GF-D8 (cell line): Measurements from ENCODE around the gene ADGB.
A peak's percentile ranks its signal among the peaks of the same experiment; 100 is the strongest.
"Not testable (repeated sequence)": the region's sequence is repeated elsewhere in the genome, so short reads cannot be mapped to it uniquely, and the experiment has no call there.

ENCODE experiments used
- DNase-seq: peaks from one replicate; lab custom pipeline; 2025; lab: John Stamatoyannopoulos, UW

Gene ADGB

DNA sequence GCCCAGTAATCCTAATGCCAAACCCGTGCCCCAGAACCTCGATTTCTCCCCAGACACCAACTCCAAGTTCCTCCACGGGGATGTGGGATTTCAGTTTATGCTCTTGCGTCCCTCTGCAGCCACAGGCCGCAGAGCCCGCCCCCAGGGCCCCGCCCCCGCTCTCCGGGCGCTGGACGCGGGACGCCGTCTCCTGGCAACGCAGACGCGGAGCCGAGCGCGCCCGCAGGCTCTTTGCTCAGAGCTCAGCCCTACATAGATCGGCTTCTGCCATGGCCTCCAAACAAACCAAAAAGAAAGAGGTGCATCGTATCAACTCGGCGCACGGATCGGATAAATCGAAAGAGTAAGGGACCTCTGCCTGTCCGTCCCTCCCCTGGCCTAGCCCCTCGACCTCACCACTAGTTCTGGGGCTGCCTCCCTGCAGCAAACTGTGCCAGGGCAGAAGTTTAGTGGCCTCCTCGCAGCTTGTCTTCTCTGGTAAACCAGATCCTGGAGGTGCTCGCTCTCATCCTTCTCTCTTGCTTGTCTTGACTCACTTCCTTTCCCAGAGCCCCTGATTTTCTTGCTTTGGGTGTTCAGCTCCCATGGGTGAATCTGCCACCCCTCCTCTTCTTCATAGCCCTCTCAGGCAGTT, at the start of gene ADGB:
Gene ADGB (plus strand): TSS at position 201 of the 634 bp plus-strand sequence. CDS start 69 bp downstream, at position 270.
- DNase-seq = no peak

DNA sequence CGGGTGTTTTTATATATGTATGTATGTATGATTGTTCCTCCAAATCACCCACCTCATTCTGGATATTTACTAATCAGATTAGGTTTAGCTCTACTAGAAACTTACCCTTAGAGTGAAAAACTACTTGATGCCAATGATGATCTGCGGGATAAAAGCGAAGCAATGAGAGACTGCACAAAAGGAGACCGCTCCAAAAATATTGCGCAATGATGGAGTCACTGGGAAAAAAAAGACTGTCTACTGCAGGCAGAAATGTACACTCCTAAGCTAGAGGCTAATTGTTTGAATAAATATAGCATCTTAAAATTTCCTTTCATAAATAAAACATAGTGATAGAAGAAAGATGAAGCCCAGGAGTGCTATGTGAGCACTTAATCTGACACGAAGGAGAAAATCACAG, 47.9 kb upstream of the ADGB start:
- no peak for DNase-seq

DNA sequence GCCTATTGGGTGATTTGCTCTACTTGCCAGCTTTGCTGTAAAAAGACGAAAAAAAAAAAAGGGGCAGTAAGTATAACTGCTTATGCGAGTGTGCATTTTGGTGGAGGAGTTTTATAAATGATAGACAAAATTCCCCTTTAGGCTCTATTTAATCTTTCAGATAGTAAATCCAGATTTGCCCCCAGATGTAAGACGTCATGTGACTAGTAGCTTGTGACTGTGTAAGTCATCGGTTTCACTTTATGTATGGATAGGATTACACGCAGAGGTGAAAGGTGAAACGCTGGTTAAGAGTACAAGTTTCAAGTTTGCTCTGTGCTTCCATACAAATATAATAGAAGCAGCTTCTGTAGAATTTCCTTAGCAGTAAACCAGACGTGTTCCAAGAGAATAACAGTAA, 47.2 kb upstream of the ADGB start:
- DNase-seq = no peak

DNA sequence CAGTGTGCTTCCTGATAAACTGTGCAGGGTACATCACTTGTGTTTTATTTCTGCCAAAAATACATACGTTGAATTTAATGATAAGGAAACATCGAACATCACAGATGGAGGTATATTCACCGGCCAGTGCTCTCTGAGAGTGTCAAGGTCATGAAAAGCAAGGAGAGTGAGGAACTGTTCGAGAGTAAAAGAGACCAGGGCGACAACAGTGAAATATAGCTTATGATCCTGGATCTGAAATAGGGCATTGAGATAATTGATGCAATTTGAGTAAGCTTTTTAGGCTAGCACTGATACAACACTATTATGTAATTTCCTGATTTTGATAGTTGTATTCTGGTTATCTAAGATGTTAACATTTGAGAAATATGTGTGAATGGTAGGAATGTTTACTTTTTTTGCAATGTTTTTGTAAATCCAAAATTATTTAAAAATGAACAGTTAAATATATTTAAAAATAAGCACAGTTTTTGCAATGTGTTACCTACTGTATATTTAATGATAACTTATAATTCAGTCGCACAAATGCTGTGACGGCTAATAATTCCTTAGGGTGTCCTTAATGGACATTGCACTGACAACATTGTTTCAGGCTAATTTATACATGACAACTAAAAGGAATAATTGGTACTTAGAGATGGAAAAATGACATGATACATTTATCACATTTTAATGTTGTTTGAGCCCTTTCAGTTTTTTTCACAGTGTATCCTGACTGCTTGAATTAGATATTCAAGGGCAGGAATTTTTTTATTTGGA, 45.2 kb upstream of the ADGB start:
- DNase-seq = no peak

DNA sequence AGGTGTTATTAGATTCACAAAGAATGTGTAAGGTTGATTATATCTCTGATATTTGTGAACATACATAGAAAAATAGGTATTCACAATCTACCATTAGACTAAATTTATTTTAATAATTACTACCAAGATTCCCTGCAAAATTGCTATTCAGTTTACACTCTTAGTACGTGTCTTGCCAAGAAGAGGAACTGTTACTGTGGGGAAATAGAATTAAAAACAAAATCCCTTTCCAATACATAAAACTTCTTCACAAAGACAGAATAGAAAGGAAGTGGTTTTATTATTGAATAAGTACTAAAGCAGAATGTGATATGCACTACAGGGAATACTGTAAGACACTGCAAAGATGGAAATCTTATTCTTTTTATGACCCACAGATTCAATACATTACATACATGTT, 38.2 kb upstream of the ADGB start:
- DNase-seq = no peak

DNA sequence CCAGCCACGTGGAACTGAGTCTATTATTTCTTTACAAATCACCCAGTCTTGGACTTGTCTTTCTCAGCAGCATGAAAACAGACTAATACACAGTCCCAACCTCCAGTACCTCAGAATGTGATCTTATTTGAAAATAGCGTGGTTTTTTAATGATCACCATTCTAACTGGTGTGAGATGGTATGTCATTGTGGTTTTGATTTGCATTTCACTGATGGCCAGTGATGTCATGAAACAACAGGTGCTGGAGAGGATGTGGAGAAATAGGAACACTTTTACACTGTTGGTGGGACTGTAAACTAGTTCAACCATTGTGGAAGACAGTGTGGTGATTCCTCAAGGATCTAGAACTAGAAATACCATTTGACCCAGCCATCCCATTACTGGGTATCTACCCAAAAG, 32.1 kb upstream of the ADGB start:
- not testable (repeated sequence) for DNase-seq

DNA sequence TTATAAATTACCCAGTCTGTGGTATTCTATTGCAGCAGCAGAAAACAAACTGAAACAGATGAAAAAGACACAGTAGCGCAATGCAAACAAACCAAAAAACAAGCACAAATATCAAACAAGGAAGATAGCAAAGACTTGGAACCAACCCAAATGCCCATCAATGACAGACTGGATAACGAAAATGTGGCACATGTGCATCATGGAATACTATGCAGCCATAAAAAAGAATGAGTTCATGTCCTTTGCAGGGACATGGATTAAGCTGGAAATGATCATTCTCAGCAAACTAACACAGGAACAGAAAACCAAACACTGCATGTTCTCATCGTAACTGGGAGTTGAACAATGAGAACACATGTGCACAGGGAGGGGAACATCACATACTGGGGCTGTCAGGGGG, 30.2 kb upstream of the ADGB start:
- DNase-seq = not testable (repeated sequence)

DNA sequence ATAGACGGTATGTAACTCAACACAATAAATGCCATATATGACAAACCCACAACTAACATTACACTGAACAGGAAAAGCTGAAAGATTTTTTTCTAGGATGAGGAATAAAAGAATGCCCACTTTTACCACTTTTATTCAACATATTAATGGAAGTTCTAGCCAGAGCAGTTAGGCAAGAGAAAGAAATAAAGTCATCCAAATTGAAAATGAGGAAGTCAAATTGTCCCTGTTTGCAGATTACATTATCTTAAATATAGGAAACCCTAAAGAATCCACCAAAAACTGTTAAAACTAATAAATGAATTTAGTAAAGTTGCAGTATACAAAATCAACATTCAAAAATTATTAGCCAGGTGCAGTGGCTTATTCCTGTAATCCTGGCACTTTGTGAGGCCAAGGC, 24.6 kb upstream of the ADGB start:
- DNase-seq = no peak

DNA sequence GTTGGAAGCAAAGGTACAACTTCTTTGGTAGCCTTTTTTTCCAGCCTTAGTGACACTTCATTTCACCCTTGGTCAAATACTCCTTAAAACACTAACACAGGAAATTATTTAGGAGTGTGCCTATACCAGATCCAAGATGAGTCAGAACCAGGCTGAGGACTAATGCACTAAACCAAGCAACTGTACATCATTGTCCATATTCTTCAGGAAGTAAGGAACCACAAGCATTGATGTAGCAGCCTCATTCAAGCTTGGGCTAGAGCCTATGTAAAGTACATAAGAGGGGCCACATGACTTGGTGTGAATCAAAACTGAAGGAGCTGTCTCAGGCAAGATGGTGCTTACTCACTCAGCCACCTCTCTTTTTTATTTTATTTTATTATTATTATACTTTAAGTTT, 20.7 kb upstream of the ADGB start:
- no peak for DNase-seq

DNA sequence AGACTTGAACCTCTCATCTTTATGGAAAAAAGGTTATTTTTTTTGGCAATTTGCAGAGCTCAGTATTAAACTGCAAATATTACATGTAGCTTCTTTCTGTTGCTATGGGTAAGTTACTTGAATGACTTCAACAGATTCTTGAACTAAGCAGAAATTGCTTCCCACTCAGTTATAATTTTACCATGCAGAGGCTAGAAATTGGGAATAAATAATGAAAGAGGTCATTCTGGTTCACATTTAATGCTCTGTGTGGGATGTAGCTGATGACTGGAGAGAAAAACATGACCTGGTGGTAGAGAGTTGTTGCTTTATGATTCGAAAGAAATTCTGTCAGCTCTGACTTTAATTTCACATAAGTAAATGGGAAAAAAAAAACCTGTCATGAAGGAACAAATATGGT, 16.8 kb upstream of the ADGB start:
- no peak for DNase-seq

DNA sequence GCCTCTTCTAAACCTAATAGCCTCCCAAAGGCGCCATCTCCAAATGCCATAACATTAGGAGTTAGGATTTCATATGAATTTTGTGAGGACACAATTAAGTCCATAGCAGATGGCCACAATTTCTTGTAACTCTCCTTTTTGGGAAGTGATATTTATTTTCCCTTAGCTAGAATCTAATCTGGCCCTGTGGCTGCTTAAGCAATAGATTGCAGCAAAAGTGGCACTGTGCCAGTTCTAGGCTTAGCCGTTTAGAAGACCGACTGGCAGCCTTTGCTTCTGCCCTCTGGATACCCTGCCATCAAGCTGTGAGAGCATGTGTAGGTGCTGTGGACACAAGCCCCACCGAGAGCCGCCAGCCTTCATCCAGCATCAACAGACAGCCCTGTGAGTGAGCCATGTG, 15.9 kb upstream of the ADGB start:
- DNase-seq = peak; percentile 71

DNA sequence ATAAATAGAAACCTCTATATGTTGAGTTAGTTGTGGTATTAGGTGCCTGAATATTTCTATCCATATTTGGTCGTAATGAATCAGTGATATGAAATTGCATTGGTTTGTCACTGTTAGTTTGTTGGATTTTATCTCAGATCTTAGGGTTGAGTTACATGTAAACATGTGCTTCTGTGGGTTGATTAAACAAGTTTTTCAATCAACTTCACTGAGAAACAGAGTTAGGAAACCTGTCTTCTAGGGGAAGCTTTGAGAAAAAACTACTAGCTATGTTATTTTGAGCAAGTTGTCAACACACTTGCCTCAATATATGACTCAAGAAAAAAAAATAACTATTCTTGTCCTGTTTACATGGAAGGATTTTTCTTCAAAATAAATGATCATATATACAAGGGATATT, 14.8 kb upstream of the ADGB start:
- DNase-seq = no peak

DNA sequence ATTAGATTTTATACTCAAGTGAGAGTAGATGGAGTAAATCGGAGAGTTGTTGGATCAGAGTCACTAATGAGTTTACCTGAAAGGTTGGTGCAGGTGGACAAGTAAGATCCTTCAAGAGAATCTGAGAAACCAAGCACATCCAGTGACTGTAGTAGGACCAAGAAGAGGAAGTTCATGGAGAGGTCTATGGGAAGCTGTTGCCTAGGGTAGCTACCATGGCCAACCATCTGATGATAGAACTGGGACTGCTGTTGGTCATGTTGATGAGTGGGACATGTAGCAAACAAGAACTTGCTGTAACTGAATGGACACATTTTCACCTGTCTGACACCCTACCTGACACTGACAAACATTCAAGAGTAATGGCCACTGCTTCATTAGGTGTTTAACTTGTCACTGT, 11.3 kb upstream of the ADGB start:
- DNase-seq = no peak

DNA sequence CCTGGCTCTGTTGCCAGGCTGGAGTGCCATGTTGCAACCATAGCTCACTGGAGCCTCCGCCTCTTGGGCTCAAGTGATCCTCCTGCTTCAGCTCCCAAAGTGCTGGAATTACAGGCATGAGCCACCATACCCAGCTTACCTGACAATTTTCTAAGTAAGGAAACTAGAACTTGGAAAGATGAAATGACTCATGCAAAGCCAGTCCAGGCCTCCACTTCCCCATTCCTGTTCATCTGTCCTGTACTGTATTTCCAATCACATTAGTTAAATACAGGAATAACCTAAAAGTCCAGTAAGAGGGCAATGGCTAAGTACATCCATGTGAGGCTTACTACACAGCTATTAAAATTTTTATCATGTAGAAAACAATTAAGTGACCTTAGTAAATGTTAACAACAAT, 8.3 kb upstream of the ADGB start:
- no peak for DNase-seq

DNA sequence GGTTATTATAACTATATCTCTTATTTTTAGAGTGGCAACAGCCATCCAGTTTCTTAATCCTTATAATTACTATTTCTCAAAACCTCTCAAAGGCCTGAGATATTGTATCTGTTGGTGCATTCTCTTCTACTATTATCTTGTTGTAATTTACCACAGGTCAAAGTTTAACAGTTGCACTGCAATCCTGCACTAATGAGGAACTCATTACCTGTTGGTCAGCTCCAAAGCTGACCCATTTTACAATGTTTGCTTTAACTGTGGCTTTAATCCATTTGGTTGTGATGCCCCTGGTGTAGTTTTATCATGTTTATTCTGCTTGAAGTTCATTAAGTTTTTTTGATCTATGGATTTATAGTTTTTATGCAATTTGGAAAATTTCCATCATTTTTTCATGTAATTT, 6.3 kb upstream of the ADGB start:
- no peak for DNase-seq

DNA sequence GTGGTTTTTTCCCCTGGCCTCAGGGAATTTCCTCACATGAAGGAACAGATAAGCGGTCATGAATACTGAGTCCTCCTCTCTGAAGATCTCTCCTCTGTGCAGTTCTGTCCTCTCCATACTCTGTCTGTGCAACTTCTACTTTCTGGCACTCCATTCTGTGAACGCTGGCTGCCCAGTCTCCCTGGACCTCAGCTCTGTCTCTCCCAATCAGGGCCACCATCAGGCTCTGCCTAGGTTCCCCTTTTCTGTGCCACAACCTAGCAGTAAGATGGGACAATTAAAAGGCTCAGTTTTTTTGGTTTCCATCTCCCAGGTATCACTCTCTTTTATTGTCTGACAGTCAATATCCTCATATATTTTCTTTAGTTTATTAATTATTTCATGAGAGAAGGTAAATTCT, 4.8 kb upstream of the ADGB start:
- DNase-seq = peak; percentile 18

DNA sequence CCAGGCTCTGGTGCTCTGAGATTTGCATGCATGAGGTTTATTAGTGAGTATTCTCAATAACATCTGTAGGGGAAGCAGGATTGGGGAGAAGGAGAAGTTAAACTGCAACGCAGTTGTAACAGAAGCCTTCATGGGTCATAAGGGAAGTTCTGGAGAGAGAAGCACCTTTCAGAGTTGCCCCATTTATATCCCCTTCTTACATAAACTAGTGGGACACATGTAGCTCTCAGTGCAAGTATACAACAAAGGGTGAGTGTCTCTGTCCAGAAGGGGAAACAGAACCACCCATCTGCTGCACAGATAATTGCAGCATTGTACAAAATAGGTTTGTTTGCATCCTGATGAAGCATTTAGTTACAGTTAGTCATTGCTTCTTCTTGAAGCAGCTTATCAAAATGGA, 4.3 kb upstream of the ADGB start:
- DNase-seq = peak; percentile 12

DNA sequence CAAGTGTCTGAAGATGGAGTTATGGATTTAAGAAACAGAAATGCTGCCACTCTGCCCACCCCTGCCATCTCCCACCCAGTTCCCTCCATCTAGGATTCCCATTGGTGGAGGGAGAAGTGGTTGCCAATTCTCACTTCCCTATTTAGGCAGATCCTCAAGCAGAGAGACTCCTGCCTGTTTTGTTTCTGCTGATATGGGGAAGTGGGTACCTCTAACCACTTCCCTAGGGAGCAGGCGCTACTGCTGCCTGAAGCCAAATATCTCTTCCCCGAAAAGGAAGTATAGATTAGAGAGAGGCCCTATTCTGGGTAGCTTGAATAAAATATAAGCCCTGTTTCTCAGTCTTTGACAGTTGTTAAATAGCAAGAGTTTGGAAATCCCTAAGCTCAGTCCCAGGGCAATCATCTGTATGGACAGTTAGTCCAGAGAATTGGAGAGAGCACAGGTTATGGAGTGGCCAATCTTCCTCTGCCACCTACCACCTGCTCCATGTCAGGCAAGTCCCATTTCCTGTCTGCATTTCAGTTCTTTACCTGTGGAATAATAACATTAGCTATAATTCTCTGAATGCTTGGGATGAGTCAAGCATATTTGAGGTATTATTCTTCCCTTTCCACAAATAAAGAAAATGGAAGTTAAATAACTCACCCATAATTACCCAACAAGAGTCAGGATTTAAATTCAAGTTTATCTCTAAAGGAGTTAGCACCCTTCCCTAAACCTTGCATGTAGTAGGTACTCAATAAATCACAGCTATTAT, 2.6 kb upstream of the ADGB start:
- peak; percentile 90 for DNase-seq

DNA sequence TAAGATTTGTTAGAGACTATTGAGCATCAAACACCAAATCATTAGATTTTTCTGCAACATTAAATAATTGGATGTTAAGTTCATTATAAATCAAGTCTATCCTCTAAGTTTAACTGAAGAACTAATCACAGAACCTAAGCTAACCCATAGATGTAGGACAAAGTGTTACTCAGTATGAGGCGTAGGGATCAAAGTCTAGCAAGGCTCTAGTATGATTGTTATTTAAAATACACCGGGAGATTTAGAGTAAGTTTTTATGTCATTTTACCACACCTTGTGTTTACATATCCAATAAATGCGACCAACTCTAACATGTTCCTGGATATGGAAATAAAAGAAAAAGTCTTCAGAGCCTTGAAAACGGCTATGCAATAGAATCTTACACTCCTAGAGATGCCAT, 2.6 kb downstream of the ADGB start:
- no peak for DNase-seq

DNA sequence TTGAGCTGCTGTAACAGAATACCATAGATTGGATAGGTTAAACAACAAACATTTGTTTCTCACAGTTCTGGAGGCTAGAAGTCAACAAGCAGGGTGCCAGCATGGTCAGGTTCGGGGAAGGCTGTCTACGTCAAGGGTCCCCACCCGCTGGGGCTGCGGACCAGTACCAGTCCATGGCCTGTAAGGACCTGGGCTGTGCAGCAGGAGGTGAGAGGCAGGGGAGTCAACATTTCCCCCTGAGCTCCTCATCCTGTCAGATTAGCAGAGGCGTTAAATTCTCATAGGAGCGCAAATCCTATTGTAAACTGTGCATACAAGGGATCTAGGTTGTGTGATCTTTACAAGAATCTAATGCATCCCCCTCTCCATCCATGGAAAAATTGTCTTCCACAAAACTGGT, 3.8 kb downstream of the ADGB start:
- DNase-seq = no peak

DNA sequence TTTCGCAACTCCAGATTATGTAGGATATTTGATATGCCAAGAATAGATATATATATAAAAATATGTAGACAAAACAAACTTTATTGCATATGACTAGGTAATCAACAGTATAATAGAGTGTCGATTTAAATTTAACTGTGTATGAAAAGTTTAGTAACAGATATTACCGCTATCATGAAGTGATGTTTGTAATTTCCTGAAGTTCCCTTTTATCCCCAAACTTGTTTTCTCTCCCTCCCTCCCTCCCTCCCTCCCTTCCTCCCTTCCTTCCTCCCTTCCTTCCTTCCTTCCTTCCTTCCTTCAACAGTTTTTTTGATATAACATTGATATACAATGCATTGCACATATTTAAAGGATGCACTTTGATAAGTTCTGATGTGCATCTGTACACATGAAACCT, 15.2 kb downstream of the ADGB start:
- DNase-seq = no peak

DNA sequence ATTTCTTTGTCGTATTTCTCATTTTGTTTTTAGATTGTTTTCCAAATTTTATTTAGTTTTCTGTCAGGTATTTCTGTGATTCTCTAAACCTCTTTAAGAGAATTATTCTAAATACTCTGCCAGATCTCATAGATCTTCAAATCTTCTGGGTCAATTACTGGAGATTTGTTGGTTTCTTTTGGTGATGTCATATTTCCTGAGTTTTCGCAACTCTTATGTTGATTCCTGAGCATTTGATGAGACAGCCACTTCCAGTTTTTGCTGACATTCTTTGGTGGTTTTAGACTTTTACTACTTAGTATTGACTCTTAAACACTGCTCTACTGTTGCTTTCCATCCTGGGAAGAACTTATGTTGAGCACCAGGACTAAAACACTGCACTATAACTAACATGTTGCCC, 21.9 kb downstream of the ADGB start:
- DNase-seq = no peak

DNA sequence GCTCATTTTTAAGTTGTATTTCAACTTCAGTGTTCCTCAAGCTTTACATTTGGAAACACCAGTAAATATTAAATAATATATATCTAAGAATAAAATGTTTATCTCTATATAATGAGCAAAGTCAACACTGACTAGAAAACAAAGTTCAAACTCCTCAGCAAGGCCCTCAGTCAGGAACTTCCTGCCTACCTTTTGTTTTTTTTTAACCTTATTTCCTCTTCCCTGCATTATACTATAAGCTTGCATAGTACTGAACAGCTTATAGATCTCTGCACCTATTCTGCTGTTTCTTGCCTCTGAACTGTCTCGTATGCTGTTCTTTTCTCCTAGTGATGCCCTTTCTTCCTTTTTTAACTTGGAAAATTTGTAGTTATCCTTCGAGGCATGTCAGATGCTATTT, 29.6 kb downstream of the ADGB start:
- DNase-seq = no peak
